Right lobe of liver (tissue), 6 donors: ENCODE results near the gene TARDBP. TPM values are rescaled to one million over a fixed set of nuclear protein-coding genes. Genes with fewer than 3 reads are reported as not detected.
A peak's percentile ranks its signal among the peaks of the same experiment; 100 is the strongest.

Experiments used
- ATAC-seq, 4 donors: fragments of 200-7000 bp; cut with Tn5 transposase; one replicate each; pipeline ENCODE4 v1.9.1; 2020; ENCODE audit warnings: mild to moderate bottlenecking in 4 of 4, moderate library complexity in 4 of 4
- DNase-seq, 3 donors: peaks; one replicate each; pipeline ENCODE4 v3.0.0-alpha.2; 2020
- H3K27ac ChIP-seq, 3 donors: fragments of 200-600 bp; one replicate each; pipeline ENCODE4 v1.8.0; 2022
- H3K27me3 ChIP-seq, 2 donors: fragments of 200-600 bp; one replicate each; pipeline ENCODE4 v1.8.0; 2022
- H3K36me3 ChIP-seq, 4 donors: fragments of 200-600 bp; sonication (generic) in 1 of 4; one replicate each; pipeline versions ENCODE4 v1.5.1 to v1.8.0; 2017 to 2022; ENCODE audit warnings: control low read depth in 1 of 4
- H3K4me1 ChIP-seq, 4 donors: fragments of 200-600 bp; sonication (generic) in 1 of 4; one replicate each; pipeline versions ENCODE4 v1.5.1 to v1.8.0; 2017 to 2022; ENCODE audit warnings: control low read depth in 1 of 4
- H3K4me3 ChIP-seq, 3 donors: fragments of 200-600 bp; one replicate each; pipeline ENCODE4 v1.8.0; 2022
- H3K9me3 ChIP-seq, 4 donors: fragments of 200-600 bp; sonication (generic) in 1 of 4; one replicate each; pipeline versions ENCODE4 v1.5.1 to v1.8.0; 2017 to 2022; ENCODE audit warnings: control low read depth in 1 of 4
- CTCF ChIP-seq, 4 donors: fragments of 200-600 bp in 3 of 4; fragments of 450-650 bp in 1 of 4; IDR thresholded peaks; one replicate each; pipeline versions ENCODE4 v1.5.1 to v1.8.0; 2016 to 2022; ENCODE audit warnings: antibody characterized with exemption in 4 of 4, mild to moderate bottlenecking in 2 of 4
- POLR2A ChIP-seq: fragments of 450-650 bp; IDR thresholded peaks from one replicate; pipeline ENCODE4 v1.6.1; 2017; ENCODE audit warnings: antibody characterized with exemption, mild to moderate bottlenecking
- WGBS: methylation state at CpG from one replicate; pipeline ENCODE4 v1.1.6; 2018; ENCODE audit warnings: low coverage, low lambda C conversion rate; ENCODE audit not compliant: insufficient coverage; ENCODE audit errors: missing lambda C conversion rate; 5-methylcytosine and 5-hydroxymethylcytosine counted together
- intact Hi-C, 2 donors: fragments of 100-400 bp; cut with DNase I; formaldehyde crosslinking; loops; one replicate each; pipeline versions ENCODE4 v1.11.2 to v1.14.1; 2022
- total RNA-seq, 6 experiments: library from RNA; depleted of rRNA in 2 of 6; stranded (reverse); fragments of >200 nt in 2 of 6; fragmentation: NEBNext Ultra II Directional in 3 of 6; extraction: Animal tissue kit (Norgen Biotek cat#: 25700) in 3 of 6; gene quantifications; one replicate each; pipeline versions ENCODE4 v1.1.0 to v1.2.4, GENCODE V29; 2016 to 2023
- donor health status: DM: no; HTN: yes; CAD: no.
- donor health status: DM: no; HTN: no; CAD: no.
- donor health status: DM: no; HTN: no; CAD: no.
- donor health status: DM: no; HTN: yes; CAD: no.
- donor health status: DM: no; HTN: yes; CAD: no.

Gene TARDBP
- total RNA-seq, 6 experiments from 2014 or later = 57.2 to 84.4 (median 73.8) TPM

- intact Hi-C loops = no loop called here
- H3K27me3 ChIP-seq = no peaks in the 10 kb centered on the region
- ATAC-seq (peak in 1 of 4 donors; percentile 12), DNase-seq (no peak)
- peaks cover 0 to 12% (median 0%) of the 10 kb centered on the region in 4 donors for H3K4me1 ChIP-seq
- H3K27ac ChIP-seq = no peak overlapping the region
- H3K4me3 ChIP-seq = no peak overlapping the region
- H3K36me3 ChIP-seq = no peaks in the 10 kb centered on the region
- TF ChIP-seq CTCF (IDR thresholded peaks at IDR 0.05) = no peak
- no peak for TF ChIP-seq POLR2A
- 69% methylated on average over 10 of the region's 14 CpGs for WGBS
- no peaks in the 10 kb centered on the region for H3K9me3 ChIP-seq
Observed at GRCh38 chr1:10969267-10969970, 43.0 kb upstream of the TARDBP start.

GRCh38 chr1:10969971-10970332 lies 42.5 kb upstream of the TARDBP start:
- H3K36me3 ChIP-seq = no peaks in the 10 kb centered on the region
- H3K4me3 ChIP-seq = no peak overlapping the region
- no peak for DNase-seq
- H3K27ac ChIP-seq = no peak overlapping the region
- no peaks in the 10 kb centered on the region for H3K27me3 ChIP-seq
- intact Hi-C loops = no loop called here
- no peaks in the 10 kb centered on the region for H3K9me3 ChIP-seq
- no peak for TF ChIP-seq CTCF (IDR thresholded peaks at IDR 0.05)
- TF ChIP-seq POLR2A = no peak
- 56% methylated on average over 1 of the region's 2 CpGs for WGBS
- no peak for ATAC-seq
- H3K4me1 ChIP-seq = peaks cover 0 to 12% (median 0%) of the 10 kb centered on the region in 4 donors

GRCh38 chr1:10973552-10973951 lies 38.9 kb upstream of the TARDBP start:
- no peak for ATAC-seq
- H3K4me1 ChIP-seq = no peaks in the 10 kb centered on the region
- no peak for DNase-seq
- intact Hi-C loops = no loop called here
- H3K36me3 ChIP-seq = no peaks in the 10 kb centered on the region
- H3K27me3 ChIP-seq = no peaks in the 10 kb centered on the region
- TF ChIP-seq CTCF (IDR thresholded peaks at IDR 0.05) (no peak), POLR2A (no peak)
- H3K9me3 ChIP-seq = no peaks in the 10 kb centered on the region
- WGBS = no CpG with 5 or more reads among the region's 10 CpGs
- no peak overlapping the region for H3K4me3 ChIP-seq
- no peak overlapping the region for H3K27ac ChIP-seq

GRCh38 chr1:10973956-10974881 lies 38.2 kb upstream of the TARDBP start:
- 84% methylated on average over 4 of the region's 17 CpGs for WGBS
- ATAC-seq (no peak), DNase-seq (no peak)
- Histone ChIP-seq H3K4me1 (peaks cover 0 to under 1% (median 0%) of the 10 kb centered on the region in 4 donors), H3K27me3 (no peaks in the 10 kb centered on the region), H3K9me3 (no peaks in the 10 kb centered on the region), H3K4me3 (no peak overlapping the region), H3K27ac (no peak overlapping the region), H3K36me3 (no peaks in the 10 kb centered on the region)
- no peak for TF ChIP-seq POLR2A
- intact Hi-C loops = no loop called here
